ENCODE data around the gene WRAP73.
"Not testable (repeated sequence)": the region's sequence is repeated elsewhere in the genome, so short reads cannot be mapped to it uniquely, and the experiment has no call there.

The WRAP73 gene

DNA sequence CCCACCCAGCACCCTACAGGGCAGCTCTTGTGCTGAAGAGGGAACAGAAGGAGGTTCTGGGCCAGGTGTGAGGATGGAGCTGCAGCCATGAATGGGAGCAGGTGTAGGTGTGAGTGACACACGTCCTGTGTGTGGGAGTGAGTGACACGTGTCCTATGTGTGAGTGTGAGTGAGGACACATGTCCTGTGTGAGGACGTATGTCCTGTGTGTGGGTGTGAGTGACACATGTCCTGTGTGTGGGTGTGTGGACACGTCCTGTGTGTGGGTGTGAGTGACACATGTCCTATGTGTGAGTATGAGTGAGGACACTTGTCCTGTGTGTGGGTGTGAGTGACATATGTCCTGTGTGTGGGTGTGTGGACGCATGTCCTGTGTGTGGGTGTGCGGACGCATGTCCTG is 65.0 kb downstream of the WRAP73 start:
- FAIRE-seq, result no peak

DNA sequence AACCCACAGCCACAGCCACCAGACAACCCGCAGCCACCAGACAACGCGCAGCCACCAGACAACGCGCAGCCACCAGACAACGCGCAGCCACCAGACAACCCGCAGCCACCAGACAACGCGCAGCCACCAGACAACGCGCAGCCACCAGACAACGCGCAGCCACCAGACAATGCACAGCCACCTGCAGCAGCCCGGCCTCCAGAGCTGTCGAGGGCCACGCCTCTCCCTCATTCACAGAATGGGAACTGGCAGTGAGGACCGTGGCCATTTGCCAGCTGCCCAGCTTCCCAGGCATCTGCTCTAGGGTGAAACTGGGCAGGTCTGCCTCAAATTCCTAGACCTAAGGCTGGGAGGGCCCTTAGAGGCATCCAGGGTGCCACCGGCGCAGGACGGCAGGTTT is 66.2 kb downstream of the WRAP73 start:
- FAIRE-seq, result not testable (repeated sequence)

More for the DNA sequence above, 65.0 kb downstream of the WRAP73 start:
- DNase-seq (ENCODE audit: insufficient read length, low spot score), result no peak

DNA sequence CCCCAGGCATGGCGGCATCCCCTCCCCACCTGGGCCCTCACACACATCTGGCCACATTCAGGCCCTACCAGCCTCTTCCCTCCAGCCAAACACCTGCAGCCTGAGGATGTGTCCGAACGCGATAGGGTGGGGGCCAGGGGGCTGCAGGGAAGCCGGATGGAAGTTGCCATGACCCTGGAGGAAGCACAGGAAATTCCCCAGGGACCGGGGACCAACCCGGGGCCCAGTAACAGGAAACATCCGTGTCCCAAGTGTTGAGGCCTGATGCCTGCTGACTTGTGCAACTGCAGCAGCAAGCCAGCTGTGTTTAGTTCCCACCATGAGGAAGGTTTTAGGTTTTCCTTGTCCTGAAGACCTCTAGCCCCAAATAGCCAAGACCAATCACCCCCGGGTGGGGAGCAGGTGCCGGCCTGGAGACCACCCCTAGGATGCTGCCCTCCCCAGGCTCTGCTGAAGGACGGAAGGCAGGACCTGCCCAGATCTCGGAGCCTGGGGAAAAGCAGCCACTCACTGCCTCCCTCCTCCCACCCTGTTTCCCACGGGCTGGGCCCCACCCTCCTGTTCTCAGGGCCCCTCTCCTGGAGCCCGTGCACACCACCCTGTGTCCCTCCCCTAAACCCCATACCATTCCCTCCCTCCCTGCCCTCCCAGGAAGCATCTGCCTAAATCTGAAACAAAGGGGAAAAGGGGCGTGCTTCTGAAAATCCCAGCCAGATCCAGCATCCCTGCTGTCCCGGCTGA is 68.4 kb downstream of the WRAP73 start:
- DNase-seq (ENCODE audit: insufficient read length, low spot score), result no peak
- no peak for FAIRE-seq

More for the DNA sequence above, 66.2 kb downstream of the WRAP73 start:
- not testable (repeated sequence) for DNase-seq (ENCODE audit: insufficient read length, low spot score)

Measured in HTR-8/SVneo (cell line).